Measurements from ENCODE around the gene NTNG2.
A peak's percentile ranks its signal among the peaks of the same experiment; 100 is the strongest.
"Not testable (repeated sequence)": the region's sequence is repeated elsewhere in the genome, so short reads cannot be mapped to it uniquely, and the experiment has no call there.

The NTNG2 gene

DNA sequence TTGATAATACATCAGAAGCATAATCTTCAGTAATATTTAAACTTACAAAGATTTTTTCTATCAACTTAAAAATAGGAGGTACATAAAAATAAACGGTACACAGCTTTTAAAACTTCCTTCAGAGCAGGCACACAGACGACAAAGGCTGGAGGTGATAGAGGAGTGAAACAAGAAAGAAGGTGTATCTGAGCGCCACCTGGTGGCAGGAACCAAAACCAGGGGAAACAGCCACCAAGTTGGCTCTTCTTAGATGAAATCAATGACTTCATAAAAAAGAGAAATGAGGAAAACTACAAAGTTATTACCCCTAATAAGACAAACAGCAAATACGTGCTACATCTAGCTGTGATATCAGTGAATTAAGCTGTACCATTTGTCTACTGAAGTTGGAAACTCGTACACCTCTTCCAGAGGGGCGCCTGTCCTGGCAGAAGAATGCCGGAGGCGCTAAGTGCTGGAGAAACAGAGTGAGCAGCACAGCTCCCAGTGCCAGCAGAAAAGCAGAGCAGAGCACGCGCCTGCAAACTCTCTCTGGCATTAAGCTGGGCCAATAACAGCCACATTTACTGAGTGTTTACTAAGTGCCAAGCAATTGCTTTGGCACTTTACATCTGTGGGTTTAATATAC lies 107.0 kb downstream of the NTNG2 start:
- no peaks in the 10 kb centered on the region for H3K27me3 ChIP-seq (ENCODE audit: control insufficient read depth, insufficient read depth, low read length)
- H3K4me2 ChIP-seq (ENCODE audit: low read length), result no peak overlapping the region
- peak; percentile 58 for TF ChIP-seq CTCF (IDR thresholded peaks at IDR 0.05)
- no peak overlapping the region for H3K9ac ChIP-seq
- no peaks in the 10 kb centered on the region for H3K4me1 ChIP-seq
- H2AFZ ChIP-seq, result no peak overlapping the region
- H3K27ac ChIP-seq, result no peak overlapping the region
- H3K79me2 ChIP-seq, result no peaks in the 10 kb centered on the region
- H3K4me3 ChIP-seq (ENCODE audit: low read depth, low read length), result no peak overlapping the region
- no peaks in the 10 kb centered on the region for H3K36me3 ChIP-seq (ENCODE audit: control insufficient read depth, insufficient read depth, low read length)
- no peaks in the 10 kb centered on the region for H3K9me3 ChIP-seq (ENCODE audit: control insufficient read depth, low read length)

DNA sequence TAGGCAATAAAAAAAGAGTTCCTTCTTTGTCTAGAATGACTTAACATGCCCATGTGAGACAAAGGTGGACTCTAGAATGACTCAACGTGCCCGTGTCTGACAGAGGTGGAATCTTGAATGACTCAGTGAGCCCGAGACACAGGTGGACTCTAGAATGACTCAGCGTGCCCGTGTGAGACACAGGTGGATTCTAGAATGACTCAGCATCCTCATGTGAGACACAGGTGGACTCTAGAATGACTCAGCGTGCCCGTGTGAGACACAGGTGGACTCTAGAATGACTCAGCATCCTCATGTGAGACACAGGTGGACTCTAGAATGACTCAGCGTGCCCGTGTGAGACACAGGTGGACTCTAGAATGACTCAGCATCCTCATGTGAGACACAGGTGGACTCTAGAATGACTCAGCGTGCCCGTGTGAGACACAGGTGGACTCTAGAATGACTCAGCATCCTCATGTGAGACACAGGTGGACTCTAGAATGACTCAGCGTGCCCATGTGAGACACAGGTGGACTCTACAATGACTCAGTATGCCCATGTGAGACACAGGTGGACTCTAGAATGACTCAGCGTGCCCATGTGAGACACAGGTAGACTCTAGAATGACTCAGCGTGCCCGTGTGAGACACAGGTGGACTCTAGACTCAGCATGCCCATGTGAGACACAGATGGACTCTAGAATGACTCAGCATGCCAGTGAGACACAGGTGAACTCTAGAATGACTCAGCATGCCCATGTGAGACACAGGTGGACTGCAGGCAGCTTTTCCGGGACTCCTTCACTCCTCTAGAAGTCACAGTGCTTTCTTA lies 108.1 kb downstream of the NTNG2 start:
- not testable (repeated sequence) for H3K36me3 ChIP-seq (ENCODE audit: control insufficient read depth, insufficient read depth, low read length); H3K4me2 ChIP-seq (ENCODE audit: low read length); H3K4me1 ChIP-seq; H2AFZ ChIP-seq; H3K79me2 ChIP-seq; H3K9ac ChIP-seq; H3K27me3 ChIP-seq (ENCODE audit: control insufficient read depth, insufficient read depth, low read length); H3K9me3 ChIP-seq (ENCODE audit: control insufficient read depth, low read length); H3K27ac ChIP-seq; H3K4me3 ChIP-seq (ENCODE audit: low read depth, low read length)

- Histone ChIP-seq H3K4me3 (ENCODE audit: low read depth, low read length) (no peak overlapping the region), H3K27me3 (ENCODE audit: control insufficient read depth, insufficient read depth, low read length) (no peaks in the 10 kb centered on the region), H3K79me2 (no peaks in the 10 kb centered on the region), H3K4me1 (no peaks in the 10 kb centered on the region), H3K4me2 (ENCODE audit: low read length) (no peak overlapping the region), H3K36me3 (ENCODE audit: control insufficient read depth, insufficient read depth, low read length) (no peaks in the 10 kb centered on the region), H3K9me3 (ENCODE audit: control insufficient read depth, low read length) (no peaks in the 10 kb centered on the region), H2AFZ (no peak overlapping the region), H3K27ac (no peak overlapping the region), H3K9ac (no peak overlapping the region)
- no peak for TF ChIP-seq CTCF (IDR thresholded peaks at IDR 0.05)
Observed at GRCh38 chr9:132274861-132275260, 113.0 kb downstream of the NTNG2 start.

DNA sequence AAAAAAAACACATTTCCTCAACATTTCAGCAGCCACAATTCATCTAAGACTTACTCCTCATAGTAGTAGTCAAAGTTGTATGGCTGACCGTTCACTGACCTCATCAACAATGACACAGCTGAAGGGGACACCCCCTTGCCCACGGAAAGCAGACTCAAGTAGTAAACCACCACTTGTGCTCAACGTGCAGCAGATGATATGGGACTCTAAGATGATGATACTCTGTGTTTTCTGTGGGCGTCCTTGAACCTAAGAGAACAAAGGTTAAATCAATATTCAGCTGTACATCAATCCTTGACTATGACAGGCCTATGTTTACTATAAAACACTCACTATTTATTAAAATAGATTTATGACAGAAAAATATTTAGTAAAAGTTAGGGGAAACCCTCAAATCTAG lies 121.3 kb downstream of the NTNG2 start:
- Histone ChIP-seq H3K79me2 (no peaks in the 10 kb centered on the region), H2AFZ (no peak overlapping the region), H3K4me3 (ENCODE audit: low read depth, low read length) (no peak overlapping the region), H3K9ac (no peak overlapping the region), H3K4me2 (ENCODE audit: low read length) (no peak overlapping the region), H3K27ac (no peak overlapping the region), H3K27me3 (ENCODE audit: control insufficient read depth, insufficient read depth, low read length) (no peaks in the 10 kb centered on the region), H3K4me1 (no peaks in the 10 kb centered on the region), H3K9me3 (ENCODE audit: control insufficient read depth, low read length) (no peaks in the 10 kb centered on the region), H3K36me3 (ENCODE audit: control insufficient read depth, insufficient read depth, low read length) (no peaks in the 10 kb centered on the region)
- no peak for TF ChIP-seq CTCF (IDR thresholded peaks at IDR 0.05)

GRCh38 chr9:132283863-132284262 lies 122.0 kb downstream of the NTNG2 start:
- no peaks in the 10 kb centered on the region for H3K79me2 ChIP-seq
- TF ChIP-seq CTCF (IDR thresholded peaks at IDR 0.05), result no peak
- no peaks in the 10 kb centered on the region for H3K27me3 ChIP-seq (ENCODE audit: control insufficient read depth, insufficient read depth, low read length)
- H3K9ac ChIP-seq, result no peak overlapping the region
- no peak overlapping the region for H3K4me2 ChIP-seq (ENCODE audit: low read length)
- H3K9me3 ChIP-seq (ENCODE audit: control insufficient read depth, low read length), result no peaks in the 10 kb centered on the region
- no peak overlapping the region for H2AFZ ChIP-seq
- H3K4me3 ChIP-seq (ENCODE audit: low read depth, low read length), result no peak overlapping the region
- H3K27ac ChIP-seq, result no peak overlapping the region
- H3K36me3 ChIP-seq (ENCODE audit: control insufficient read depth, insufficient read depth, low read length), result no peaks in the 10 kb centered on the region
- no peaks in the 10 kb centered on the region for H3K4me1 ChIP-seq
